GM12873 (cell line): Measurements from ENCODE around the gene PKNOX2.

ENCODE experiments used
- CTCF ChIP-seq: IDR thresholded peaks from 2 replicates; pipeline ENCODE4 v1.5.1; 2012; ENCODE audit warnings: low read depth, mild to moderate bottlenecking, moderate library complexity, low read length, control low read depth; ENCODE audit not compliant: insufficient read depth; ENCODE audit errors: missing control alignments

The PKNOX2 gene

GRCh38 chr11:125382314-125382791, 217.8 kb downstream of the PKNOX2 start:
- TF ChIP-seq CTCF: no peak

- no peak for TF ChIP-seq CTCF
Observed at GRCh38 chr11:125382822-125383221, 218.3 kb downstream of the PKNOX2 start.

- no peak for TF ChIP-seq CTCF
Observed at GRCh38 chr11:125384825-125385224, 220.3 kb downstream of the PKNOX2 start.

- no peak for TF ChIP-seq CTCF
Observed at GRCh38 chr11:125387901-125388300, 223.3 kb downstream of the PKNOX2 start.

GRCh38 chr11:125388611-125389010, 224.1 kb downstream of the PKNOX2 start:
- no peak for TF ChIP-seq CTCF

GRCh38 chr11:125389339-125390166, 225.0 kb downstream of the PKNOX2 start:
- no peak for TF ChIP-seq CTCF

GRCh38 chr11:125390946-125391345, 226.4 kb downstream of the PKNOX2 start:
- TF ChIP-seq CTCF: no peak
